ENCODE results near the gene ST8SIA5. TPM values are rescaled to one million over a fixed set of nuclear protein-coding genes. Genes with fewer than 3 reads are reported as not detected.

ST8SIA5 gene
- total and polyA plus RNA-seq, 2 experiments from 2014 or later: 3.3 to 4.8 TPM

GRCh38 chr18:46630991-46631390 is 125.9 kb downstream of the ST8SIA5 start:
- no peak overlapping the region for H3K27ac ChIP-seq (ENCODE audit: low read depth)
- H3K9me3 Mint-ChIP-seq: no peaks in the 10 kb centered on the region
- H3F3A ChIP-seq (replicated peaks; ENCODE audit: low read depth): no peaks in the 10 kb centered on the region
- H3K27me3 Mint-ChIP-seq (ENCODE audit: insufficient read depth, low read depth, poor library complexity): no peaks in the 10 kb centered on the region
- no peak overlapping the region for H2AFZ ChIP-seq
- TF ChIP-seq ZNF114 (CRISPR knock-in tag; IDR thresholded peaks at IDR 0.05) (no peak), POLR2AphosphoS5 (IDR thresholded peaks at IDR 0.05; ENCODE audit: low read depth) (no peak), ZNF462 (CRISPR knock-in tag; IDR thresholded peaks at IDR 0.05) (no peak), REST (IDR thresholded peaks at IDR 0.05; ENCODE audit: unreplicated experiment) (no peak)
- TF ChIP-seq, protein P1, sequence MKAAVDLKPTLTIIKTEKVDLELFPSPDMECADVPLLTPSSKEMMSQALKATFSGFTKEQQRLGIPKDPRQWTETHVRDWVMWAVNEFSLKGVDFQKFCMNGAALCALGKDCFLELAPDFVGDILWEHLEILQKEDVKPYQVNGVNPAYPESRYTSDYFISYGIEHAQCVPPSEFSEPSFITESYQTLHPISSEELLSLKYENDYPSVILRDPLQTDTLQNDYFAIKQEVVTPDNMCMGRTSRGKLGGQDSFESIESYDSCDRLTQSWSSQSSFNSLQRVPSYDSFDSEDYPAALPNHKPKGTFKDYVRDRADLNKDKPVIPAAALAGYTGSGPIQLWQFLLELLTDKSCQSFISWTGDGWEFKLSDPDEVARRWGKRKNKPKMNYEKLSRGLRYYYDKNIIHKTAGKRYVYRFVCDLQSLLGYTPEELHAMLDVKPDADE (IDR thresholded peaks at IDR 0.05): no peak
- TF ChIP-seq, protein P2, sequence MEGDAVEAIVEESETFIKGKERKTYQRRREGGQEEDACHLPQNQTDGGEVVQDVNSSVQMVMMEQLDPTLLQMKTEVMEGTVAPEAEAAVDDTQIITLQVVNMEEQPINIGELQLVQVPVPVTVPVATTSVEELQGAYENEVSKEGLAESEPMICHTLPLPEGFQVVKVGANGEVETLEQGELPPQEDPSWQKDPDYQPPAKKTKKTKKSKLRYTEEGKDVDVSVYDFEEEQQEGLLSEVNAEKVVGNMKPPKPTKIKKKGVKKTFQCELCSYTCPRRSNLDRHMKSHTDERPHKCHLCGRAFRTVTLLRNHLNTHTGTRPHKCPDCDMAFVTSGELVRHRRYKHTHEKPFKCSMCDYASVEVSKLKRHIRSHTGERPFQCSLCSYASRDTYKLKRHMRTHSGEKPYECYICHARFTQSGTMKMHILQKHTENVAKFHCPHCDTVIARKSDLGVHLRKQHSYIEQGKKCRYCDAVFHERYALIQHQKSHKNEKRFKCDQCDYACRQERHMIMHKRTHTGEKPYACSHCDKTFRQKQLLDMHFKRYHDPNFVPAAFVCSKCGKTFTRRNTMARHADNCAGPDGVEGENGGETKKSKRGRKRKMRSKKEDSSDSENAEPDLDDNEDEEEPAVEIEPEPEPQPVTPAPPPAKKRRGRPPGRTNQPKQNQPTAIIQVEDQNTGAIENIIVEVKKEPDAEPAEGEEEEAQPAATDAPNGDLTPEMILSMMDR (conservative IDR thresholded peaks at IDR 0.05; ENCODE audit: low read depth in 2 of 2): no peak
- H3K27ac Mint-ChIP-seq: no peak overlapping the region
- no peaks in the 10 kb centered on the region for H3K36me3 ChIP-seq (ENCODE audit: insufficient read depth)
- no peak overlapping the region for H3K4me3 ChIP-seq
- no peaks in the 10 kb centered on the region for H3K27me3 ChIP-seq (ENCODE audit: insufficient read depth)
- H3K4me1 ChIP-seq (ENCODE audit: insufficient read depth): no peaks in the 10 kb centered on the region
- no peaks in the 10 kb centered on the region; the same call in 1 of the 2 replicates for H3K9me2 ChIP-seq (ENCODE audit: insufficient read depth)
- H3K4me1 Mint-ChIP-seq: no peaks in the 10 kb centered on the region
- ATAC-seq: no peak
- H4K20me1 ChIP-seq (replicated peaks; ENCODE audit: insufficient read depth): no peaks in the 10 kb centered on the region
- H3K79me2 ChIP-seq (replicated peaks; ENCODE audit: insufficient read depth): no peaks in the 10 kb centered on the region
- H3K4me2 ChIP-seq: no peak overlapping the region
- H3K36me3 Mint-ChIP-seq (ENCODE audit: low read depth): no peaks in the 10 kb centered on the region
- no peak overlapping the region for H3K4me3 Mint-ChIP-seq
- DNase-seq (ENCODE audit: low spot score): no peak
